Measurements from ENCODE around the gene RPS6KA5.

DNA sequence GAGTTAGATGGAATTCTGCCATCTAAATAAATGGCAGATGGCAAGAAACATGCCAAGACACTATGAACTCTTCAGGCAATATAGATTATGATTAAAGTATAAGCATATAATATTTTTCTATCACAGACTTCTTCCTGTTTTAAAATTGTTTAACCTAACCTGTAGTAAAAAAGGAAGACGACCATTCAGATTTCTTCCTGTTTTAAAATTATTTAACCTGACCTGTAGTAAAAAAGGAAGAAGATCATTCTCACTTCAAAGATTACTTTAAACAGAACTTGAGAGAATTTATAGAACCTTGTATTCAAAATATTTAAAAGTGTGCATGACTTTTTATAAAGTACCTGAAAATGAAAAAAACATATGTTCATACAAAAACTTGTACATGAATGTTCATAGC, 63.5 kb downstream of the RPS6KA5 start:
- TF ChIP-seq GLIS3 (CRISPR knock-in tag; IDR thresholded peaks at IDR 0.05) (no peak), ARNTL (CRISPR knock-in tag; IDR thresholded peaks at IDR 0.05; ENCODE audit: borderline replicate concordance, low read depth) (no peak), SNAI2 (CRISPR knock-in tag; IDR thresholded peaks at IDR 0.05) (no peak), ZFP30 (CRISPR knock-in tag; IDR thresholded peaks at IDR 0.05) (no peak), ZFP3 (CRISPR knock-in tag; IDR thresholded peaks at IDR 0.05) (no peak), RARB (CRISPR knock-in tag; IDR thresholded peaks at IDR 0.05) (no peak), BACH2 (CRISPR knock-in tag; IDR thresholded peaks at IDR 0.05; ENCODE audit: borderline replicate concordance) (no peak), CSRNP3 (CRISPR knock-in tag; IDR thresholded peaks at IDR 0.05) (no peak), PPARA (CRISPR knock-in tag; IDR thresholded peaks at IDR 0.05; ENCODE audit: borderline replicate concordance) (no peak), ISL1 (CRISPR knock-in tag; IDR thresholded peaks at IDR 0.05) (no peak), ZC3H10 (CRISPR knock-in tag; IDR thresholded peaks at IDR 0.05) (no peak)
- TF ChIP-seq, protein P1, sequence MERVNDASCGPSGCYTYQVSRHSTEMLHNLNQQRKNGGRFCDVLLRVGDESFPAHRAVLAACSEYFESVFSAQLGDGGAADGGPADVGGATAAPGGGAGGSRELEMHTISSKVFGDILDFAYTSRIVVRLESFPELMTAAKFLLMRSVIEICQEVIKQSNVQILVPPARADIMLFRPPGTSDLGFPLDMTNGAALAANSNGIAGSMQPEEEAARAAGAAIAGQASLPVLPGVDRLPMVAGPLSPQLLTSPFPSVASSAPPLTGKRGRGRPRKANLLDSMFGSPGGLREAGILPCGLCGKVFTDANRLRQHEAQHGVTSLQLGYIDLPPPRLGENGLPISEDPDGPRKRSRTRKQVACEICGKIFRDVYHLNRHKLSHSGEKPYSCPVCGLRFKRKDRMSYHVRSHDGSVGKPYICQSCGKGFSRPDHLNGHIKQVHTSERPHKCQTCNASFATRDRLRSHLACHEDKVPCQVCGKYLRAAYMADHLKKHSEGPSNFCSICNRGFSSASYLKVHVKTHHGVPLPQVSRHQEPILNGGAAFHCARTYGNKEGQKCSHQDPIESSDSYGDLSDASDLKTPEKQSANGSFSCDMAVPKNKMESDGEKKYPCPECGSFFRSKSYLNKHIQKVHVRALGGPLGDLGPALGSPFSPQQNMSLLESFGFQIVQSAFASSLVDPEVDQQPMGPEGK (CRISPR knock-in tag; IDR thresholded peaks at IDR 0.05; ENCODE audit: borderline replicate concordance), result no peak
- TF ChIP-seq, protein P2, sequence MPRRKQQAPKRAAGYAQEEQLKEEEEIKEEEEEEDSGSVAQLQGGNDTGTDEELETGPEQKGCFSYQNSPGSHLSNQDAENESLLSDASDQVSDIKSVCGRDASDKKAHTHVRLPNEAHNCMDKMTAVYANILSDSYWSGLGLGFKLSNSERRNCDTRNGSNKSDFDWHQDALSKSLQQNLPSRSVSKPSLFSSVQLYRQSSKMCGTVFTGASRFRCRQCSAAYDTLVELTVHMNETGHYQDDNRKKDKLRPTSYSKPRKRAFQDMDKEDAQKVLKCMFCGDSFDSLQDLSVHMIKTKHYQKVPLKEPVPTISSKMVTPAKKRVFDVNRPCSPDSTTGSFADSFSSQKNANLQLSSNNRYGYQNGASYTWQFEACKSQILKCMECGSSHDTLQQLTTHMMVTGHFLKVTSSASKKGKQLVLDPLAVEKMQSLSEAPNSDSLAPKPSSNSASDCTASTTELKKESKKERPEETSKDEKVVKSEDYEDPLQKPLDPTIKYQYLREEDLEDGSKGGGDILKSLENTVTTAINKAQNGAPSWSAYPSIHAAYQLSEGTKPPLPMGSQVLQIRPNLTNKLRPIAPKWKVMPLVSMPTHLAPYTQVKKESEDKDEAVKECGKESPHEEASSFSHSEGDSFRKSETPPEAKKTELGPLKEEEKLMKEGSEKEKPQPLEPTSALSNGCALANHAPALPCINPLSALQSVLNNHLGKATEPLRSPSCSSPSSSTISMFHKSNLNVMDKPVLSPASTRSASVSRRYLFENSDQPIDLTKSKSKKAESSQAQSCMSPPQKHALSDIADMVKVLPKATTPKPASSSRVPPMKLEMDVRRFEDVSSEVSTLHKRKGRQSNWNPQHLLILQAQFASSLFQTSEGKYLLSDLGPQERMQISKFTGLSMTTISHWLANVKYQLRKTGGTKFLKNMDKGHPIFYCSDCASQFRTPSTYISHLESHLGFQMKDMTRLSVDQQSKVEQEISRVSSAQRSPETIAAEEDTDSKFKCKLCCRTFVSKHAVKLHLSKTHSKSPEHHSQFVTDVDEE (CRISPR knock-in tag; IDR thresholded peaks at IDR 0.05), result no peak
- TF ChIP-seq, protein P3, sequence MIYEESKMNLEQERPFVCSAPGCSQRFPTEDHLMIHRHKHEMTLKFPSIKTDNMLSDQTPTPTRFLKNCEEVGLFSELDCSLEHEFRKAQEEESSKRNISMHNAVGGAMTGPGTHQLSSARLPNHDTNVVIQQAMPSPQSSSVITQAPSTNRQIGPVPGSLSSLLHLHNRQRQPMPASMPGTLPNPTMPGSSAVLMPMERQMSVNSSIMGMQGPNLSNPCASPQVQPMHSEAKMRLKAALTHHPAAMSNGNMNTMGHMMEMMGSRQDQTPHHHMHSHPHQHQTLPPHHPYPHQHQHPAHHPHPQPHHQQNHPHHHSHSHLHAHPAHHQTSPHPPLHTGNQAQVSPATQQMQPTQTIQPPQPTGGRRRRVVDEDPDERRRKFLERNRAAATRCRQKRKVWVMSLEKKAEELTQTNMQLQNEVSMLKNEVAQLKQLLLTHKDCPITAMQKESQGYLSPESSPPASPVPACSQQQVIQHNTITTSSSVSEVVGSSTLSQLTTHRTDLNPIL (CRISPR knock-in tag; IDR thresholded peaks at IDR 0.05; ENCODE audit: low read depth), result no peak
